ENCODE measurements around the gene QSOX1. TPM values are rescaled to one million over a fixed set of nuclear protein-coding genes. Genes with fewer than 3 reads are reported as not detected.
A peak's percentile ranks its signal among the peaks of the same experiment; 100 is the strongest.

QSOX1 gene
- total and polyA plus RNA-seq, 8 donors: 38.5 to 323 (median 111) TPM

- DNase-seq: no peak
- Histone ChIP-seq H3K9me3 (no peaks in the 10 kb centered on the region), H3K27ac (no peak overlapping the region), H3K36me3 (no peaks in the 10 kb centered on the region), H3K4me3 (no peak overlapping the region), H3K4me1 (peaks cover 16 to 19% (median 18%) of the 10 kb centered on the region in 4 donors), H3K27me3 (peaks cover 25 to 93% (median 49%) of the 10 kb centered on the region in 3 donors)
- 53 to 69% (median 58%) methylated on average over 2 of the region's 2 CpGs for WGBS, 5 donors
- intact Hi-C loops (cut with DNase I; ENCODE audit: low total_unique reads): no loop called here
- TF ChIP-seq CTCF (IDR thresholded peaks at IDR 0.05) (no peak), EP300 (IDR thresholded peaks at IDR 0.05) (no peak), POLR2A (IDR thresholded peaks at IDR 0.05) (no peak), POLR2AphosphoS5 (IDR thresholded peaks at IDR 0.05) (no peak)
These were observed 70.7 kb downstream of the QSOX1 start for GRCh38 chr1:180225403-180225802.

- H3K4me1 ChIP-seq: peaks cover 29 to 40% (median 37%) of the 10 kb centered on the region in 4 donors
- DNase-seq: no peak
- H3K27me3 ChIP-seq: peaks cover 34 to 100% (median 75%) of the 10 kb centered on the region in 3 donors
- no peak overlapping the region for H3K4me3 ChIP-seq
- intact Hi-C loops (cut with DNase I; ENCODE audit: low total_unique reads): no loop called here
- no peaks in the 10 kb centered on the region for H3K36me3 ChIP-seq
- no peak overlapping the region for H3K27ac ChIP-seq
- 14 to 25% (median 22%) methylated on average over 17 of the region's 17 CpGs for whole genome bisulfite sequencing, 5 donors
- TF ChIP-seq EP300 (IDR thresholded peaks at IDR 0.05): no peak
- H3K9me3 ChIP-seq: no peaks in the 10 kb centered on the region
These were observed 73.4 kb downstream of the QSOX1 start for GRCh38 chr1:180227861-180228647.

DNA sequence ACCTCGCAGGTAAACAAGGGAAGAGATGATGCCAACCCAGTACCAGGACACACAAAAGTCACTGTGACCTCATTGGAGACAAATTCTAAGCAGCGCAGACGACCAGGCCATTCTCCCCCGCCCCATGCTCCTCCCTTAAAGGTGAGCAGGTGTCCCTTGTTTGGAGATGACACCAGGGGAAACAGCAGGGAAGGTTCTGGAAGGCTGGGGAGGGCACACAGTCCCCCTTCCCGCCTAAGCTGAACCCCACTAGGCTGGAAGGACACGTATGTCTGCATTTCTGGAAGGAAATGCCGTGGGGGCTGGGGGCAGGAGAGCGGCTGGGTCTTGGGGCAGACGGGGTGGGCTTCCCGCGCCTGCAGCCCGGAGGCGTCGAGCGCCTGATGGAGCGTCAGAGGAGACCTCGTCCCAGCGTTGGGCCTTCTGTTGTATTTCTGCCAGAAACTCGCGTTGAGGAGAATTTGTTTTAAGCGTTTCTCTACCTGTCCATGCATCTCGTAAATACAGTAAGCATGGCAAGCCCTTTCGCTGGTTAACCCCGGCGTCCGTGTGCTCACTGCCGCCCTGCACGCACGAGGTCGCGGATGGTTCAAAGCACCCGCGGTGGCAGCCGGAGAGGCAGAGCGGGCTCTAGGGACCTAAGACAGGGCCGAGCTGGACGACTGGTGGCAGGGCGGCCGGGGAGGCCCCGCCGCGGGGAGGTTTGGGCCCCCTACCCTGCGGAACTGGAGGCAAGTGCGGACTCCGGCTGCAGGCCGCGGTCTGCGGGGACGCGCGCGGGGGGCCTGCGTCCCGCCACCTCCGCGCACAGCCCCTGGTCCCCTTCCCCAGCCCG, 74.2 kb downstream of the QSOX1 start:
- Histone ChIP-seq H3K27me3 (peaks cover 41 to 100% (median 83%) of the 10 kb centered on the region in 3 donors), H3K9me3 (no peaks in the 10 kb centered on the region), H3K27ac (no peak overlapping the region), H3K4me3 (peak overlapping the region; percentile 51 to 83 (median 68)), H3K4me1 (peaks cover 36 to 48% (median 44%) of the 10 kb centered on the region in 4 donors), H3K36me3 (no peaks in the 10 kb centered on the region)
- 2 to 13% (median 5%) methylated on average over 4 to 57 of the region's 57 CpGs for WGBS, 5 donors
- TF ChIP-seq POLR2A (IDR thresholded peaks at IDR 0.05): no peak
- TF ChIP-seq CTCF (IDR thresholded peaks at IDR 0.05): no peak
- no peak for TF ChIP-seq EP300 (IDR thresholded peaks at IDR 0.05)
- no peak for TF ChIP-seq POLR2AphosphoS5 (IDR thresholded peaks at IDR 0.05)
- intact Hi-C loops (cut with DNase I; ENCODE audit: low total_unique reads): no loop called here
- peak in 1 of 2 donors; percentile 58 for DNase-seq

- peaks cover 42 to 56% (median 52%) of the 10 kb centered on the region in 4 donors for H3K4me1 ChIP-seq
- TF ChIP-seq EP300 (IDR thresholded peaks at IDR 0.05) (no peak), POLR2A (IDR thresholded peaks at IDR 0.05) (no peak), CTCF (IDR thresholded peaks at IDR 0.05) (no peak), POLR2AphosphoS5 (IDR thresholded peaks at IDR 0.05) (no peak)
- H3K36me3 ChIP-seq: no peaks in the 10 kb centered on the region
- DNase-seq: peak in 1 of 2 donors; percentile 61
- WGBS, 5 donors: 0 to 4% (median 1%) methylated on average over 37 to 104 of the region's 105 CpGs
- no peaks in the 10 kb centered on the region for H3K9me3 ChIP-seq
- H3K27ac ChIP-seq: no peak within 1 kb of the TSS
- peaks cover 47 to 100% (median 90%) of the 10 kb centered on the region in 3 donors for H3K27me3 ChIP-seq
- intact Hi-C loops (cut with DNase I; ENCODE audit: low total_unique reads): no loop called here
- H3K4me3 ChIP-seq: peak within 1 kb of the TSS; percentile 51 to 83 (median 68)
These were observed 75.1 kb downstream of the QSOX1 start, which contains the start of gene LHX4 for GRCh38 chr1:180229483-180230415. Gene LHX4, plus strand, starts transcription at chr1:180230264. Its CDS starts 266 bp downstream, at chr1:180230530.

Measured in stomach (tissue), 9 donors.